Adrenal gland (tissue), 12 donors: ENCODE measurements around the gene WFS1. TPM values are rescaled to one million over a fixed set of nuclear protein-coding genes. Genes with fewer than 3 reads are reported as not detected.

ENCODE experiments used
- DNase-seq, 7 donors: peaks; one replicate each; pipeline ENCODE4 v3.0.0-alpha.2; 2019 to 2020
- H3K27ac ChIP-seq, 5 donors: fragments of 200-600 bp; sonication (generic) in 4 of 5; 1 replicate in 3 of 5; 2 replicates in 2 of 5; pipeline versions ENCODE4 v1.5.1 to v1.8.0; 2016 to 2020; ENCODE audit warnings: mild to moderate bottlenecking in 1 of 5
- H3K27me3 ChIP-seq: fragments of 200-600 bp; 2 replicates; pipeline ENCODE4 v1.8.0; 2021
- H3K36me3 ChIP-seq, 2 donors: fragments of 200-600 bp; replicated peaks in 1 of 2; 1 replicate in 1 of 2; 2 replicates in 1 of 2; pipeline versions ENCODE4 v1.5.1 to v1.8.0; 2018 to 2022
- H3K4me1 ChIP-seq, 2 donors: fragments of 200-600 bp; replicated peaks in 1 of 2; 1 replicate in 1 of 2; 2 replicates in 1 of 2; pipeline versions ENCODE4 v1.5.1 to v1.8.0; 2018 to 2021
- H3K4me3 ChIP-seq, 4 donors: fragments of 200-600 bp; sonication (generic) in 3 of 4; one replicate each; pipeline ENCODE4 v1.5.1; 2016 to 2018
- H3K9me3 ChIP-seq, 3 donors: fragments of 200-600 bp; sonication (generic) in 1 of 3; replicated peaks in 1 of 3; 1 replicate in 2 of 3; 2 replicates in 1 of 3; pipeline versions ENCODE4 v1.5.1 to v1.8.0; 2016 to 2021
- CTCF ChIP-seq, 6 experiments: fragments of 450-650 bp in 4 of 6; fragments of 200-600 bp in 2 of 6; sonication (generic) in 1 of 6; IDR thresholded peaks; 1 replicate in 5 of 6; 2 replicates in 1 of 6; pipeline versions ENCODE4 v1.5.1 to v1.8.0; 2016 to 2021; ENCODE audit warnings: antibody characterized with exemption in 6 of 6, mild to moderate bottlenecking in 2 of 6, moderate library complexity in 1 of 6
- POLR2A ChIP-seq, 2 donors: fragments of 450-650 bp; IDR thresholded peaks; one replicate each; pipeline ENCODE4 v1.6.1; 2017; ENCODE audit warnings: antibody characterized with exemption in 2 of 2, mild to moderate bottlenecking in 2 of 2, moderate library complexity in 1 of 2
- WGBS, 4 donors: extraction: QIAGEN DNeasy Blood & Tissue Kit in 2 of 4; methylation state at CpG; one replicate each; pipeline versions ENCODE4 v1.1.5 to v1.1.7; 2013 to 2017; 5-methylcytosine and 5-hydroxymethylcytosine counted together
- intact Hi-C, 2 donors: fragments of 100-400 bp; cut with DNase I; formaldehyde crosslinking; loops; one replicate each; pipeline versions ENCODE4 v1.14.1 to v1.15.0; 2022 to 2023
- polyA plus RNA-seq, 3 donors: library from polyadenylated mRNA; stranded (reverse); fragments of 200-250 nt in 2 of 3; fragments of 350-450 nt in 1 of 3; fragmentation: Illumina TruSeq in 1 of 3; extraction: RNeasy Lipid Tissue Mini Kit (QIAGEN cat#74804) in 1 of 3; gene quantifications; one replicate each; pipeline ENCODE4 v1.2.3, GENCODE V29; 2013 to 2014
- total RNA-seq, 9 donors: library from RNA; depleted of rRNA in 4 of 9; stranded (reverse); fragments of >200 nt in 4 of 9; fragments of 120-200 nt in 1 of 9; fragmentation: NEBNext Ultra II Directional in 1 of 9; extraction: Animal tissue kit (Norgen Biotek cat#: 25700) in 1 of 9; gene quantifications; one replicate each; pipeline versions ENCODE4 v1.1.0 to v1.2.4, GENCODE V29; 2013 to 2023
- donor health status: healthy with polysubstance abuse.
- donor health status: Bipolar disorder and iron deficiency.
- donor health status: DM: yes; HTN: yes; CAD: no.
- donor health status: DM: no; HTN: no; CAD: no.
- donor health status: DM: no; HTN: no; CAD: no.
- donor health status: DM: yes; HTN: yes; CAD: no.

The WFS1 gene
- total and polyA plus RNA-seq, 12 donors = 20.8 to 64.4 (median 33.1) TPM

GRCh38 chr4:6262847-6263487 is 6.7 kb upstream of the WFS1 start:
- no peak for DNase-seq
- TF ChIP-seq POLR2A (IDR thresholded peaks at IDR 0.05) (no peak), CTCF (IDR thresholded peaks at IDR 0.05) (no peak)
- H3K36me3 ChIP-seq = no peaks in the 10 kb centered on the region
- no peaks in the 10 kb centered on the region for H3K4me1 ChIP-seq
- intact Hi-C loops = no loop called here
- 59 to 77% (median 70%) methylated on average over 5 to 10 of the region's 10 CpGs for WGBS, 4 donors
- no peaks in the 10 kb centered on the region for H3K27me3 ChIP-seq
- H3K27ac ChIP-seq = no peak overlapping the region
- no peak overlapping the region for H3K4me3 ChIP-seq
- no peaks in the 10 kb centered on the region for H3K9me3 ChIP-seq

GRCh38 chr4:6263526-6264224 is 6.0 kb upstream of the WFS1 start:
- no peak for TF ChIP-seq POLR2A (IDR thresholded peaks at IDR 0.05)
- TF ChIP-seq CTCF (IDR thresholded peaks at IDR 0.05) = no peak
- Histone ChIP-seq H3K9me3 (no peaks in the 10 kb centered on the region), H3K4me3 (no peak overlapping the region), H3K4me1 (no peaks in the 10 kb centered on the region), H3K36me3 (no peaks in the 10 kb centered on the region), H3K27ac (no peak overlapping the region), H3K27me3 (no peaks in the 10 kb centered on the region)
- intact Hi-C loops = no loop called here
- DNase-seq = no peak
- WGBS, 4 donors = 62 to 76% (median 65%) methylated on average over 12 to 15 of the region's 15 CpGs

- no peaks in the 10 kb centered on the region for H3K9me3 ChIP-seq
- TF ChIP-seq POLR2A (IDR thresholded peaks at IDR 0.05) = no peak
- TF ChIP-seq CTCF (IDR thresholded peaks at IDR 0.05) = peak; percentile 19 to 62 (median 55)
- intact Hi-C loops = no loop called here
- 33 to 60% (median 48%) methylated on average over 2 to 3 of the region's 3 CpGs for WGBS, 4 donors
- peaks cover 3 to 4% of the 10 kb centered on the region in 2 donors for H3K4me1 ChIP-seq
- peak in 5 of 7 donors; percentile 54 to 76 (median 68) for DNase-seq
- H3K4me3 ChIP-seq = no peak overlapping the region
- H3K27me3 ChIP-seq = no peaks in the 10 kb centered on the region
- H3K27ac ChIP-seq = no peak overlapping the region
- no peaks in the 10 kb centered on the region for H3K36me3 ChIP-seq
These were observed 5.5 kb upstream of the WFS1 start for GRCh38 chr4:6264225-6264540.

GRCh38 chr4:6265546-6265945 is 4.1 kb upstream of the WFS1 start:
- DNase-seq = no peak
- H3K4me3 ChIP-seq = no peak overlapping the region
- no peaks in the 10 kb centered on the region for H3K36me3 ChIP-seq
- TF ChIP-seq POLR2A (IDR thresholded peaks at IDR 0.05) (no peak), CTCF (IDR thresholded peaks at IDR 0.05) (no peak)
- intact Hi-C loops = no loop called here
- H3K9me3 ChIP-seq = no peaks in the 10 kb centered on the region
- H3K4me1 ChIP-seq = peaks cover 5 to 8% of the 10 kb centered on the region in 2 donors
- H3K27ac ChIP-seq = no peak overlapping the region
- 86 to 93% (median 90%) methylated on average over 3 of the region's 3 CpGs for WGBS, 4 donors
- H3K27me3 ChIP-seq = no peaks in the 10 kb centered on the region
